OCI-LY3 (cell line): ENCODE measurements around the gene OR1J4.

ENCODE experiments used
- H2AFZ ChIP-seq: fragments of 200-600, 300-600 bp; shearing (Covaris generic); 2 replicates; pipeline ENCODE4 v1.6.0; 2014; ENCODE audit warnings: antibody characterized with exemption, low read depth, low read length
- H3K27ac ChIP-seq: fragments of 200-600, 300-600 bp; sonication (generic); 2 replicates; pipeline ENCODE4 v1.5.1; 2014; ENCODE audit warnings: mild to moderate bottlenecking, low read length, moderate library complexity, mixed read lengths
- H3K27me3 ChIP-seq: fragments of 200-600, 300-600 bp; sonication (generic); 2 replicates; pipeline ENCODE4 v1.6.1; 2014; ENCODE audit warnings: low read depth, low read length, mixed read lengths
- H3K36me3 ChIP-seq: fragments of 200-600, 300-600 bp; sonication (generic); replicated peaks from 2 replicates; pipeline ENCODE3; 2014; ENCODE audit warnings: low read depth, low read length, mixed read lengths
- H3K4me1 ChIP-seq: fragments of 300-600, 200-600 bp; sonication (generic); 2 replicates; pipeline ENCODE4 v1.6.1; 2014; ENCODE audit warnings: low read length, mixed read lengths
- H3K4me2 ChIP-seq: fragments of 200-600, 300-600 bp; sonication (generic); 2 replicates; pipeline ENCODE4 v1.6.1; 2014; ENCODE audit warnings: low read length, mixed read lengths
- H3K4me3 ChIP-seq: fragments of 300-600, 200-600 bp; sonication (generic); 2 replicates; pipeline ENCODE4 v1.5.1; 2014; ENCODE audit warnings: antibody characterized with exemption, mild to moderate bottlenecking, low read length, moderate library complexity
- H3K79me2 ChIP-seq: fragments of 300-600, 200-600 bp; shearing (Covaris generic); 2 replicates; pipeline ENCODE4 v1.6.1; 2014; ENCODE audit warnings: mild to moderate bottlenecking, low read length, mixed read lengths
- H3K9ac ChIP-seq: fragments of 300-600, 200-600 bp; shearing (Covaris generic); 2 replicates; pipeline ENCODE4 v1.6.0; 2014; ENCODE audit warnings: mild to moderate bottlenecking, low read length, moderate library complexity
- H3K9me3 ChIP-seq: fragments of 200-600, 300-600 bp; shearing (Covaris generic); 2 replicates; pipeline ENCODE4 v1.6.1; 2014; ENCODE audit warnings: low read length, mixed read lengths; ENCODE audit not compliant: insufficient read depth
- H4K20me1 ChIP-seq: fragments of 200-600, 300-600 bp; sonication (generic); 2 replicates; pipeline ENCODE4 v1.6.1; 2016; ENCODE audit warnings: low read length, mixed read lengths; ENCODE audit not compliant: insufficient read depth
- CTCF ChIP-seq: fragments of 200-600, 300-600 bp; sonication (generic); IDR thresholded peaks from 2 replicates; pipeline ENCODE4 v1.5.1; 2014; ENCODE audit warnings: antibody characterized with exemption, low read length, low read depth
- EZH2phosphoT487 ChIP-seq: fragments of 200-600 bp; shearing (Covaris generic); IDR thresholded peaks from 2 replicates; pipeline ENCODE4 v1.6.1; 2018; ENCODE audit warnings: antibody characterized with exemption, mixed run types, low read depth

Gene OR1J4

DNA sequence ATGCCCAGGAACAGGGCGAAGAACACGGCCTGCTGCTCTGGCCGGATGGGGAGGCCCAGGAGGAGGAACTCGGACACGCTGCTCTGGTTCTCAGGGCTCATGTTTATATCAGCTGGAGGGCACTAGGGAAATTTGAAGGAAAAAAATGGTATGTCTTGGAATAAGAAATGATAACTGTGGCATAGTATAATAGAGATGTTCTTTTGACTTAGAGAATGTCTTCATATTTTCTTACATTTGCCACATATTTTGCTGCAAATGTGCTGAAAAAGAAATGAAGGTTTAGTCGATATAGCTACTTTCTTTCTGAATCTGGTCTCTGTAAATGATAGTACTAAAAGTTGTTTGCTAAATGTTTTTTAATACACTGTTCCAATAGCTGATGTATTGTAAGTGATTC, 41.1 kb upstream of the OR1J4 start, which contains the start of gene OR1J1:
OR1J1 (minus strand) TSS at position 101 of the 400 bp plus-strand sequence; CDS start at position 101, 0 bp downstream.
- no peaks in the 10 kb centered on the region for H3K79me2 ChIP-seq
- H3K9ac ChIP-seq, result no peak within 1 kb of the TSS
- H3K36me3 ChIP-seq, result no peaks in the 10 kb centered on the region
- H3K4me1 ChIP-seq, result no peaks in the 10 kb centered on the region
- no peaks in the 10 kb centered on the region for H3K9me3 ChIP-seq
- H3K27me3 ChIP-seq, result no peaks in the 10 kb centered on the region
- no peak within 1 kb of the TSS for H3K4me2 ChIP-seq
- H2AFZ ChIP-seq, result no peak within 1 kb of the TSS
- TF ChIP-seq CTCF (no peak), EZH2phosphoT487 (no peak)
- no peak within 1 kb of the TSS for H3K27ac ChIP-seq
- no peak within 1 kb of the TSS for H3K4me3 ChIP-seq
- no peaks in the 10 kb centered on the region for H4K20me1 ChIP-seq

DNA sequence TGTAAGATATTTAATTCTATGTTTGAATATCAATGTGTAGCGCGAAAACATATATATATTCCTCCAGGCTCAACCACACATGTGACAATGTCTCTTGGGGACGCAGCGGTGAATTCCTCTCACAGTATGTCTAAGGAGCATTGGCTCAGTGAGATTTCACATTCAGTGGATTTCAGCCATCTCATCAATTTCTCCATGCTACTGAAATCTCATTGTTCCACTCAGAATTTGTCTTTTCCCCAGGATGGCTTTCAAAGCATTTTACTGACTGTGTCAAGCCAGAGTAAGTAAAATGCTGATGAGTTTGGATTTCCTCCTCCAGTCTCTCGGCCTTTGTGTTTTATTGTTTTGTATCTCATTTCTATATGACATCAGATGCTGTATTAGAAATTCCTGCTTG, 39.9 kb upstream of the OR1J4 start:
- Histone ChIP-seq H3K27me3 (no peaks in the 10 kb centered on the region), H3K9ac (no peak overlapping the region), H3K36me3 (no peaks in the 10 kb centered on the region)

DNA sequence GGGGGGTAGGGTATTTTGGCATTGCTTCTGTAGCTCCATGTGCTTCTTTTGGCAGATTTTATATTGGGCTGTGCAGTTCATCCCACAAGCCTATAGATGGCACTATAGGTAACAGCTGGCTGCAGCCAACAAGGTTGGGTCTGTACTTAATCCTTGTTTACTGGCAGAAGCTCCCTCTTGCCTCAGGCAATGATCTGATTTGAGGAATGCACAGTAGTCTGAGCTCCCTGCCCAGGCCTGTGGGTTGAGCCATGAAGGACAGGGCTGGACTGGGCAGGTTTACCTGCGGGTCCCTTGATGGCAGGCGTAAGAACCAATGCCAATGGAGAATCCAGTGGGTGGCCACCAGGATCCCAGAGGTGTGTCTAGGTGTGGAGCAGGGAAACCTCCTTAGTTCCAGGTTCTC, 20.1 kb upstream of the OR1J4 start:
- no peaks in the 10 kb centered on the region for H4K20me1 ChIP-seq
- H3K9me3 ChIP-seq, result no peaks in the 10 kb centered on the region
- no peak overlapping the region for H2AFZ ChIP-seq
- no peaks in the 10 kb centered on the region for H3K79me2 ChIP-seq
- H3K9ac ChIP-seq, result no peak overlapping the region
- no peaks in the 10 kb centered on the region for H3K4me1 ChIP-seq
- H3K4me2 ChIP-seq, result no peak overlapping the region
- no peak for TF ChIP-seq EZH2phosphoT487
- TF ChIP-seq CTCF, result peak; percentile 81
- no peak overlapping the region for H3K27ac ChIP-seq
- H3K27me3 ChIP-seq, result peaks cover 29% of the 10 kb centered on the region
- H3K4me3 ChIP-seq, result no peak overlapping the region
- no peaks in the 10 kb centered on the region for H3K36me3 ChIP-seq

More for the DNA sequence above, 39.9 kb upstream of the OR1J4 start:
- H3K4me3 ChIP-seq, result no peak overlapping the region
- no peak overlapping the region for H3K27ac ChIP-seq
- no peaks in the 10 kb centered on the region for H4K20me1 ChIP-seq
- no peak overlapping the region for H2AFZ ChIP-seq
- H3K9me3 ChIP-seq, result no peaks in the 10 kb centered on the region
- no peaks in the 10 kb centered on the region for H3K79me2 ChIP-seq
- no peaks in the 10 kb centered on the region for H3K4me1 ChIP-seq
- TF ChIP-seq CTCF, result no peak
- no peak for TF ChIP-seq EZH2phosphoT487
- H3K4me2 ChIP-seq, result no peak overlapping the region

- Histone ChIP-seq H3K4me3 (no peak overlapping the region), H3K27me3 (peaks cover 21% of the 10 kb centered on the region), H3K9ac (no peak overlapping the region), H3K4me2 (no peak overlapping the region), H3K36me3 (no peaks in the 10 kb centered on the region), H3K27ac (no peak overlapping the region), H3K9me3 (no peaks in the 10 kb centered on the region), H3K4me1 (no peaks in the 10 kb centered on the region), H2AFZ (no peak overlapping the region), H3K79me2 (no peaks in the 10 kb centered on the region), H4K20me1 (no peaks in the 10 kb centered on the region)
- TF ChIP-seq CTCF (no peak), EZH2phosphoT487 (no peak)
Measured at GRCh38 chr9:122506964-122507363, 12.0 kb upstream of the OR1J4 start.
